Measurements from ENCODE around the gene ACR. TPM values are rescaled to one million over a fixed set of nuclear protein-coding genes. Genes with fewer than 3 reads are reported as not detected.

Gene ACR
- total and polyA plus RNA-seq, 2 of the 13 experiments (the other 11 are each of a cell fraction or from before 2014, with no cell fraction given), result 0.15 TPM; not detected in 1

DNA sequence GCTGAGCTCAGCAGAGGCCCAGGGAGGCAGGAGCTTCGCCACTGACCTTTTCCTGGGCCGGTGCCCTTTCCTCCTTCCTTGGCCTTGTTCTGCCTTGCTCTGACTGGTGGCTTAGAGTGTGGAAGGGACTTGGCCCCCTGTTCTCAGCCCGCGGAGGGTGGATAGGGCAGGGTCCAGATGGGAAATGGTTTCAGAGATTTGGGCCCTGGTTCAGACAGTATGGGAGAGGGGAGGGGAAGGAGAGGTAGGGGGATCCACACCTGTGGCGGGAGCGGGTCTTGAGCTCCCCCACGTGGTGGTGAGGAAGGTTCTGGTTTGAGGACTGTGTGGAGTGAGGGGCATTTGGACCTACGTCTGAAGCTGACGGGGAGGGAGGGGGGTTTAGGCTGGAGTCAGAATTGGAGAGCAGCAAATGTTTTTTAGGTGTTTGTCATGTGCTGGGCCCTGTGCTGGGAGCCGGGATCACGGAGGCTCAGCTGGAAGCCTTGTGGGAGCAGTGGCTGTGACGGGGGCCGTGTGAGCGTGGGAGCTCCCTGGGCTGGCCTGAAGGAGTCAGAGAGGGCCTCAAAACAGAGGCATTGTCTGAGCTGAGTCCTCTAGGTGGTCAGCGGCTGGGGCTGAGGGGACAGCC, 38.1 kb upstream of the ACR start (continued):
- TF ChIP-seq, protein P1, sequence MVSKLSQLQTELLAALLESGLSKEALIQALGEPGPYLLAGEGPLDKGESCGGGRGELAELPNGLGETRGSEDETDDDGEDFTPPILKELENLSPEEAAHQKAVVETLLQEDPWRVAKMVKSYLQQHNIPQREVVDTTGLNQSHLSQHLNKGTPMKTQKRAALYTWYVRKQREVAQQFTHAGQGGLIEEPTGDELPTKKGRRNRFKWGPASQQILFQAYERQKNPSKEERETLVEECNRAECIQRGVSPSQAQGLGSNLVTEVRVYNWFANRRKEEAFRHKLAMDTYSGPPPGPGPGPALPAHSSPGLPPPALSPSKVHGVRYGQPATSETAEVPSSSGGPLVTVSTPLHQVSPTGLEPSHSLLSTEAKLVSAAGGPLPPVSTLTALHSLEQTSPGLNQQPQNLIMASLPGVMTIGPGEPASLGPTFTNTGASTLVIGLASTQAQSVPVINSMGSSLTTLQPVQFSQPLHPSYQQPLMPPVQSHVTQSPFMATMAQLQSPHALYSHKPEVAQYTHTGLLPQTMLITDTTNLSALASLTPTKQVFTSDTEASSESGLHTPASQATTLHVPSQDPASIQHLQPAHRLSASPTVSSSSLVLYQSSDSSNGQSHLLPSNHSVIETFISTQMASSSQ (IDR thresholded peaks at IDR 0.05; ENCODE audit: low read depth), result no peak
- TF ChIP-seq, protein P1 (CRISPR knock-in tag; IDR thresholded peaks at IDR 0.05; ENCODE audit: borderline replicate concordance), result 0 out of 2 replicates have a peak, but pooled peaks have one; percentile 2
- TF ChIP-seq DNMT1 (CRISPR knock-in tag; IDR thresholded peaks at IDR 0.05) (peak; percentile 68; the same call in 1 of the 2 replicates), ZNF230 (CRISPR knock-in tag; IDR thresholded peaks at IDR 0.05) (0 out of 2 replicates have a peak, but pooled peaks have one; percentile 5), RBM39 (IDR thresholded peaks at IDR 0.05; ENCODE audit: low read depth, low read length, poor library complexity, severe bottlenecking) (peak; percentile 25), NKX3-1 (CRISPR knock-in tag; IDR thresholded peaks at IDR 0.05) (no peak), ZBTB38 (CRISPR knock-in tag; IDR thresholded peaks at IDR 0.05) (peak; percentile 22; the same call in 1 of the 2 replicates), NR2F2 (IDR thresholded peaks at IDR 0.05; ENCODE audit: borderline replicate concordance, low read depth) (no peak), NFYC (CRISPR knock-in tag; IDR thresholded peaks at IDR 0.05) (no peak), ZNF362 (CRISPR knock-in tag; IDR thresholded peaks at IDR 0.05; ENCODE audit: borderline replicate concordance) (no peak), MTA3 (CRISPR knock-in tag; IDR thresholded peaks at IDR 0.05) (no peak)
- TF ChIP-seq, protein P2, sequence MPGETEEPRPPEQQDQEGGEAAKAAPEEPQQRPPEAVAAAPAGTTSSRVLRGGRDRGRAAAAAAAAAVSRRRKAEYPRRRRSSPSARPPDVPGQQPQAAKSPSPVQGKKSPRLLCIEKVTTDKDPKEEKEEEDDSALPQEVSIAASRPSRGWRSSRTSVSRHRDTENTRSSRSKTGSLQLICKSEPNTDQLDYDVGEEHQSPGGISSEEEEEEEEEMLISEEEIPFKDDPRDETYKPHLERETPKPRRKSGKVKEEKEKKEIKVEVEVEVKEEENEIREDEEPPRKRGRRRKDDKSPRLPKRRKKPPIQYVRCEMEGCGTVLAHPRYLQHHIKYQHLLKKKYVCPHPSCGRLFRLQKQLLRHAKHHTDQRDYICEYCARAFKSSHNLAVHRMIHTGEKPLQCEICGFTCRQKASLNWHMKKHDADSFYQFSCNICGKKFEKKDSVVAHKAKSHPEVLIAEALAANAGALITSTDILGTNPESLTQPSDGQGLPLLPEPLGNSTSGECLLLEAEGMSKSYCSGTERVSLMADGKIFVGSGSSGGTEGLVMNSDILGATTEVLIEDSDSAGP (CRISPR knock-in tag; IDR thresholded peaks at IDR 0.05; ENCODE audit: borderline replicate concordance), result no peak
- TF ChIP-seq, protein P3, sequence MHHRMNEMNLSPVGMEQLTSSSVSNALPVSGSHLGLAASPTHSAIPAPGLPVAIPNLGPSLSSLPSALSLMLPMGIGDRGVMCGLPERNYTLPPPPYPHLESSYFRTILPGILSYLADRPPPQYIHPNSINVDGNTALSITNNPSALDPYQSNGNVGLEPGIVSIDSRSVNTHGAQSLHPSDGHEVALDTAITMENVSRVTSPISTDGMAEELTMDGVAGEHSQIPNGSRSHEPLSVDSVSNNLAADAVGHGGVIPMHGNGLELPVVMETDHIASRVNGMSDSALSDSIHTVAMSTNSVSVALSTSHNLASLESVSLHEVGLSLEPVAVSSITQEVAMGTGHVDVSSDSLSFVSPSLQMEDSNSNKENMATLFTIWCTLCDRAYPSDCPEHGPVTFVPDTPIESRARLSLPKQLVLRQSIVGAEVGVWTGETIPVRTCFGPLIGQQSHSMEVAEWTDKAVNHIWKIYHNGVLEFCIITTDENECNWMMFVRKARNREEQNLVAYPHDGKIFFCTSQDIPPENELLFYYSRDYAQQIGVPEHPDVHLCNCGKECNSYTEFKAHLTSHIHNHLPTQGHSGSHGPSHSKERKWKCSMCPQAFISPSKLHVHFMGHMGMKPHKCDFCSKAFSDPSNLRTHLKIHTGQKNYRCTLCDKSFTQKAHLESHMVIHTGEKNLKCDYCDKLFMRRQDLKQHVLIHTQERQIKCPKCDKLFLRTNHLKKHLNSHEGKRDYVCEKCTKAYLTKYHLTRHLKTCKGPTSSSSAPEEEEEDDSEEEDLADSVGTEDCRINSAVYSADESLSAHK (CRISPR knock-in tag; IDR thresholded peaks at IDR 0.05; ENCODE audit: borderline replicate concordance), result no peak
- TF ChIP-seq, protein P4, sequence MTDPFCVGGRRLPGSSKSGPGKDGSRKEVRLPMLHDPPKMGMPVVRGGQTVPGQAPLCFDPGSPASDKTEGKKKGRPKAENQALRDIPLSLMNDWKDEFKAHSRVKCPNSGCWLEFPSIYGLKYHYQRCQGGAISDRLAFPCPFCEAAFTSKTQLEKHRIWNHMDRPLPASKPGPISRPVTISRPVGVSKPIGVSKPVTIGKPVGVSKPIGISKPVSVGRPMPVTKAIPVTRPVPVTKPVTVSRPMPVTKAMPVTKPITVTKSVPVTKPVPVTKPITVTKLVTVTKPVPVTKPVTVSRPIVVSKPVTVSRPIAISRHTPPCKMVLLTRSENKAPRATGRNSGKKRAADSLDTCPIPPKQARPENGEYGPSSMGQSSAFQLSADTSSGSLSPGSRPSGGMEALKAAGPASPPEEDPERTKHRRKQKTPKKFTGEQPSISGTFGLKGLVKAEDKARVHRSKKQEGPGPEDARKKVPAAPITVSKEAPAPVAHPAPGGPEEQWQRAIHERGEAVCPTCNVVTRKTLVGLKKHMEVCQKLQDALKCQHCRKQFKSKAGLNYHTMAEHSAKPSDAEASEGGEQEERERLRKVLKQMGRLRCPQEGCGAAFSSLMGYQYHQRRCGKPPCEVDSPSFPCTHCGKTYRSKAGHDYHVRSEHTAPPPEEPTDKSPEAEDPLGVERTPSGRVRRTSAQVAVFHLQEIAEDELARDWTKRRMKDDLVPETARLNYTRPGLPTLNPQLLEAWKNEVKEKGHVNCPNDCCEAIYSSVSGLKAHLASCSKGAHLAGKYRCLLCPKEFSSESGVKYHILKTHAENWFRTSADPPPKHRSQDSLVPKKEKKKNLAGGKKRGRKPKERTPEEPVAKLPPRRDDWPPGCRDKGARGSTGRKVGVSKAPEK (CRISPR knock-in tag; IDR thresholded peaks at IDR 0.05; ENCODE audit: borderline replicate concordance), result no peak

Measured in HepG2 (cell line).